ENCODE data around the gene GADD45B. TPM values are rescaled to one million over a fixed set of nuclear protein-coding genes. Genes with fewer than 3 reads are reported as not detected.
A peak's percentile ranks its signal among the peaks of the same experiment; 100 is the strongest.

Gene GADD45B
- total RNA-seq, 1 donor from 2014 or later, result 25.8 TPM

GRCh38 chr19:2523630-2524311, 47.8 kb downstream of the GADD45B start:
- no peak for TF ChIP-seq CTCF (IDR thresholded peaks at IDR 0.05; ENCODE audit: insufficient read depth, low read length, severe bottlenecking)
- DNase-seq (ENCODE audit: low read depth) (no peak), FAIRE-seq (no peak)
- no peak overlapping the region for H3K4me3 ChIP-seq (ENCODE audit: low read depth, low read length)
- no peaks in the 10 kb centered on the region for H3K27me3 ChIP-seq (ENCODE audit: control insufficient read depth, insufficient read depth, low read length)
- no peaks in the 10 kb centered on the region for H3K36me3 ChIP-seq (ENCODE audit: control insufficient read depth, insufficient read depth, low read length)

GRCh38 chr19:2524361-2524839, 48.5 kb downstream of the GADD45B start:
- FAIRE-seq (peak; percentile 99), DNase-seq (ENCODE audit: low read depth) (no peak)
- Histone ChIP-seq H3K27me3 (ENCODE audit: control insufficient read depth, insufficient read depth, low read length) (no peaks in the 10 kb centered on the region), H3K4me3 (ENCODE audit: low read depth, low read length) (no peak overlapping the region), H3K36me3 (ENCODE audit: control insufficient read depth, insufficient read depth, low read length) (no peaks in the 10 kb centered on the region)
- TF ChIP-seq CTCF (IDR thresholded peaks at IDR 0.05; ENCODE audit: insufficient read depth, low read length, severe bottlenecking), result no peak

- Histone ChIP-seq H3K36me3 (ENCODE audit: control insufficient read depth, insufficient read depth, low read length) (no peaks in the 10 kb centered on the region), H3K27me3 (ENCODE audit: control insufficient read depth, insufficient read depth, low read length) (no peaks in the 10 kb centered on the region), H3K4me3 (ENCODE audit: low read depth, low read length) (no peak overlapping the region)
- no peak for FAIRE-seq
- TF ChIP-seq CTCF (IDR thresholded peaks at IDR 0.05; ENCODE audit: insufficient read depth, low read length, severe bottlenecking), result no peak
- DNase-seq (ENCODE audit: low read depth), result peak; percentile 65
Measured at GRCh38 chr19:2524840-2525723, 49.2 kb downstream of the GADD45B start.

- Histone ChIP-seq H3K36me3 (ENCODE audit: control insufficient read depth, insufficient read depth, low read length) (no peaks in the 10 kb centered on the region), H3K27me3 (ENCODE audit: control insufficient read depth, insufficient read depth, low read length) (no peaks in the 10 kb centered on the region), H3K4me3 (ENCODE audit: low read depth, low read length) (no peak overlapping the region)
- TF ChIP-seq CTCF (IDR thresholded peaks at IDR 0.05; ENCODE audit: insufficient read depth, low read length, severe bottlenecking), result no peak
- DNase-seq (ENCODE audit: low read depth), result no peak
- FAIRE-seq, result no peak
Measured at GRCh38 chr19:2527171-2527570, 51.2 kb downstream of the GADD45B start.

GRCh38 chr19:2527686-2528085, 51.8 kb downstream of the GADD45B start:
- Histone ChIP-seq H3K27me3 (ENCODE audit: control insufficient read depth, insufficient read depth, low read length) (no peaks in the 10 kb centered on the region), H3K4me3 (ENCODE audit: low read depth, low read length) (no peak overlapping the region), H3K36me3 (ENCODE audit: control insufficient read depth, insufficient read depth, low read length) (no peaks in the 10 kb centered on the region)
- FAIRE-seq (no peak), DNase-seq (ENCODE audit: low read depth) (no peak)
- TF ChIP-seq CTCF (IDR thresholded peaks at IDR 0.05; ENCODE audit: insufficient read depth, low read length, severe bottlenecking), result no peak

Other genes starting within 250 kb of the GADD45B start
- 49.3 and 59.8 TPM in 2 replicates for gene PLEKHJ1, start 239.8 kb upstream of the GADD45B start, total RNA-seq
- 24.2 and 25.1 TPM in 2 replicates for gene SF3A2, start 239.3 kb upstream of the GADD45B start, total RNA-seq
- 0.26 and 0.38 TPM in 2 replicates for gene AMH, start 226.8 kb upstream of the GADD45B start, total RNA-seq
- gene JSRP1, start 219.7 kb upstream of the GADD45B start, total RNA-seq, result not detected in 2 replicates
- gene PEAK3, start 194.0 kb upstream of the GADD45B start, total RNA-seq, result not detected in 2 replicates
- not detected in 2 replicates for gene LINGO3, start 168.0 kb upstream of the GADD45B start, total RNA-seq
- gene LSM7, start 147.5 kb upstream of the GADD45B start, total RNA-seq, result 86.5 and 97.4 TPM in 2 replicates
- gene SPPL2B, start 147.4 kb upstream of the GADD45B start, total RNA-seq, result 10.0 and 20.6 TPM in 2 replicates
- not detected in 2 replicates for gene TMPRSS9, start 115.9 kb upstream of the GADD45B start, total RNA-seq
- 39.5 and 44.9 TPM in 2 replicates for gene TIMM13, start 48.5 kb upstream of the GADD45B start, total RNA-seq
- 54.0 and 74.5 TPM in 2 replicates for gene LMNB2, start 19.2 kb upstream of the GADD45B start, total RNA-seq
- under 0.01 TPM in 2 replicates for gene GNG7, start 226.6 kb downstream of the GADD45B start, total RNA-seq
- under 0.01 TPM in 2 replicates for gene DIRAS1, start 245.2 kb downstream of the GADD45B start, total RNA-seq